Fibroblast of skin of right biceps (primary cell): ENCODE measurements around the gene RGS5.

Experiments used
- DNase-seq: peaks from one replicate; pipeline ENCODE4 v3.0.0-alpha.2; 2013

Gene RGS5

DNA sequence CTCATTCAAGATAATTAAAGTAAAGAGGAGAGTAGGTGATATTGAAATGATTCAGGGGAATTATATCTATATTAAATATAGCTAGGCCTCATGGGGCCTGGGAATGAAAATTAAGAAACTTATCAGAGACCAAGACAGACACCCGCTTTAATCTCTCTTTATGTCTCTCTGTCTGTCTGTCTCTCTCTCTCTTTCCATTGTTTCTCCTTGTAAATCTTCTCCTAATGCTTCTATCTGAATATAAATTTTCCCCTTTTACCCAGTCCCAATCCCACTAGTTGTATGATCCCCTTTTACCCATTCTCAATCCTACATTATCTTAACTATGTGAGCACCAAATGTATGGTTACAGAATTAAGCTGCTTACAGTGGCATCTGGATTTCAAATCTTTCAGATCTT is 61.2 kb downstream of the RGS5 start:
- no peak for DNase-seq

DNA sequence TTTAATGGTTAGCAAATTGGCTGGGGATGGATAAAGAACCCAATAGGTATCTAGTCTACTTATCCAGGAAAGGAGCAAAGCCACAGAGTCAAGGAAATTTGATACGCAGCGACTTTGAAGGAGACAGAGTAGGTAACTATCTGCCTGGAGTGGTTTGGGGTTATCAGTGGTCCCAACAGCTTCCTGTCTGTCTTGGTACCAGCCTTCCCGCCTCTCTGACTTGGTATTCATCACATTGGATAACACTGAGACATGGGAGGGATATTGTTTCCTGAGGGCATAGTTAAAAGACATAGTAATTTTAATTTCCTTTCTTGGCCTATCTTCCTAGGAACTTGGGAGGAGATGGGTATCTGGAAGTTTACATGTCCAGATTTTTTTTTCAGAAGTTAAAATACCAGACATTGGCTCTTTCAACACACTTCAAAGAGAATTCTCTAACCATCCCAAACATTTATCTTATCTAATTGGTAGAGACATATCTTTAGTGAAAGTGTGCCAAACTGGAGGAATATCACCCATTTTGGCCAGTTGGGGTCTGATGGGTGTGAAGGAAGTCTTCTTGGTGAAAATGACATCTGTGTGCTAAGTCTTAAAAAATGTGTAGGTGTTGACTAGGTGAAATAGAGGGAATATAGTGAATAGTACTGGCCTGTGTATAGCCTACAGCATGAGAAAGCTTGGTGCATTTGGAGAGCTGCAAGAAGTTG is 65.0 kb downstream of the RGS5 start:
- no peak for DNase-seq

DNA sequence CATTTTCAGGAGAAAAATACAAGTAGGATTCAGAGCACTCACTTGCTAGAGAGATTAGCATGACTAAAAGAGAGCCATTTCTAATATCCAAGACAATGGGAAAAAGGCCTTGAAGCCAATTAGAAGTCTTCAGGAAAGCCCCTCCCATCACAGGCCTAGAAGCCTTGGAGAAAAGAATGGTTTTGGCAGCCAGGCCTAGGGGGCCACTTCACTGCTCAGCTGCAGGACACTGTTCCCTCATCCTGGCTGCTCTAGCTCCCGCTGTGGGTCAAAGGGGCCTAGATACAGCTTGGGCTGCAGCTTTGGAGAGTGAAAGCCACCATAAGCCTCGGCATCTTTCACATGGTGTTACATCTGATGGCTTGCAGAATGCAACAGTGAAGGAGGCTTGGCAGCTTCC is 70.7 kb downstream of the RGS5 start:
- DNase-seq = no peak

DNA sequence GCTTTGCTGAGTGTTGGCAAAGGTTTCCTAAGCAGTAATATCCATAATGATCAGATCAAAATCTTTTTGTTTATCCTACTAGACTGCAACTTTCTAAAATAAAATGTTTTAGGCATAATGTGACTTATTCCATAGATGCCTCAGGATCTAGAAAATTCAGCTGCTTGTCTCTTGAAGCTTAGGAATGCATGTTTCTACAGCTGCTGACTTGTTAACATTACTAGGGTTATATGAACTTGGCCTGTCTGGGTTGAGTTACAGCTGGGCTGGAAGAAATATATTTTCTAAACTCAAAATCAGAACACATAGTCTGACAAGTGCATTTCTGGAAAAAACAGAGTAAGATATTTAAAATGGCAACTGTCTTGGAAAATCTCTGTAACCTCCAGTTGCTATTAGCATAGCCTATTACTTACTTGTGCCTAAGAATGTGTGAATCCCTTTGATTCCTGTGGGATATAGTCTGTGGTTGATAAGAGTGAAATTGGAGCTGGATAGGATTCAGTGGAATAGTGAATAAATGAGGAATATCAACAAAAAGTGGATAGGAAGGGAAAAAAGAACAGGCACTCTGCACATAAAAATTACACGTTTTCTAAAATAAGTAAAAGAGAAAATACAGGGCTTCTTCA is 72.4 kb downstream of the RGS5 start:
- DNase-seq = no peak

DNA sequence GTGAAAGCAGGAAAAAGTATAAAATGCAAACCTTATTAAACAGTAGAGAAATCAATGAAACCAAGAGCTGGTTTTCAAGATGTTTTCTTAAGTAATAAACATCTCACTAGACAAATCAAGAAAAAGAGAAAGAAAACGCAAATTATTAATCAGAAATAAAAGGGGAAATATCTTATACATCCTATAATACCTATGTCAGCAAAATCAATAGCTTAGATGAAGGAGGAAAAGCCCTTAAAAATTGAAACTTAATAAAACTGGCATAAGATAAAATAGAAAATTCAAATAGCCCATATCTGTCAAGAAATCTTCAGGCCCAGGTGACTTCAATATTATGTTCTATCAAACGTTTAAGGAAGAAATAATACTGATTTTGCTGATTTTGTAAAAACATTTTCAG is 74.4 kb downstream of the RGS5 start:
- no peak for DNase-seq

DNA sequence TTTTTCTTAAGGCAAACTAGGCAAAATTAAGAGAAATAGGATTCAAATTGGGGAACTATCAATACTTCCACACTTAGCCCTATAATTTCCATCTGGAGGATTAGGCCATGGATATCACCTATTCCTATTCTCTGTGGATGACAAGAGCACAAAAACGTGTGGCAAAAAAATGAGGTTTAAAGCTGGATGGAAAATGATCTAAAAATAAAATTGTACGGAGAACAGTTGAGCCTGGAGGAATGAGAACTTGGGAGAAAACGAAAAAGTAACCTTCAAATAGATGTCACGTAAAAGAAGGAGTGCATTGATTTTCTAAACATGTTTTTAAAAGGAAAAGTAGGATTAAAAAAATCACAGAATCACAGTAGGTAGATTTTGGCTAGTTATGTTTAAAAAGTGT is 77.9 kb downstream of the RGS5 start:
- no peak for DNase-seq

DNA sequence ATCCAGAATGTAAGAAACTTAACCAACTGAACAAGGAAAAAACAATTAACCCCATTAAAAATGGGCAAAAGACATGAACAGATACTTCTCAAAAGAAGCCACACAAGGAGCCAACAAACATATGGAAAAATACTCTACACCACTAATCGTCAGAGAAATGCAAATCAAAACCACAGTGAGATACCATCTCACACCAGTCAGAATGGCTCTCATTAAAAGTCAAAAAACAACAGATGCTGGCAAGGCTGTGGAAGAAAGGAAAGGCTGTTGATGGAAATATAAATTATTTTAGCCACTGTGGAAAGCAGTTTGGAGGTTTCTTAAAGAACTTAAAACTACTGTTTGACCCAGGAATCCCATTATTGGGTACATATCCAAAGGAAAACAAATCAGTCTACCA is 82.3 kb downstream of the RGS5 start:
- DNase-seq = peak; percentile 9

DNA sequence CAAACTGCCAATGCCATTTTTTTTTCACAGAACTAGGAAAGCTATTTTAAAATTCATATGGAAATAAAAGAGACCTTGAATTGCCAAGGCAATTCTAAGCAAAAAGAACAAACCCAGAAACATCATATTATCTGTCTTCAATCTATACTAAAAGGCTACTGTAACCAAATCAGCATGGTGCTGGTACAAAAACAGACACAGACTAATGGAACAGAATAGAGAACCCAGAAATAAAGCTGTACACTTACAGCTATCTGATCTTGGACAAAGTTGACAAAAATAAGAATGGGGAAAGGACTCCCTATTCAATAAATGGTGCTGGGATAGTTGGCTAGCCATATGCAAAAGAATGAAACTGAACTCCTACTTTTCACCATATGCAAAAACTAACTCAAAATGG is 83.0 kb downstream of the RGS5 start:
- DNase-seq = no peak

DNA sequence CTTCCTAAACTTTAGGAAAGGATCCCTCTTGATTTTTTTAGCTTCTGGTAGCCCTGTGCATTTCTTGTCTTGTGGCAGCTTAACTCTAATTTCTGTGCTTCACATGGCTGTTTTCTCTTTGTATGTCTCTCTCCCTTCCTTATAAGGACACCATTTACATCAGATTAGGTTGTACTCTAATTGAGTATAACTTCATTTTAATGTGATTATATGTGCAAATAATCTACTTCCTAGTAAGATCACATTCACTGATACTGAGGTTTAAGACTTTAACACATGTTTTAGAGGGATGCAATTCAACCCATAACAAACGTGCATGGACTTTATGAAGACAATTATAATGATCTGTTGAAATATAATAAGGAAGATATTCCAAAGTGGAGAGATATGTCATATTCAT is 86.8 kb downstream of the RGS5 start:
- DNase-seq = no peak

DNA sequence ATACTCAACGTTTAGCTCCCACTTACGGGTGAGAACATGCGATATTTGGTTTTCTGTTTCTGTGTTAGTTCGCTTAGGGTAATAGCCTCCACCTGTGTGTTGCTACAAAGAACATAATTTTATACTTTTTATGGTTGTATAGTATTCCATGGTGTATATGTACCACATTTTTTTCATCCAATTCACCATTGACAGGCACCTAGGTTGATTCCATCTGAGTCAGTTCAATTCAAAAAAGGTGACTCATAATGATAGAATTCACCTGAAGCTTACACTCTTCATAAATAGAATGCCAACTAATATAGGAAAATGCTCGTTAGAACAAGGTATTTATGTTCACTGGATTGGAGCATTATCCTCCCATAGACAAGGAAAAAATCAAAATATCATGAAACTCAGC is 95.1 kb downstream of the RGS5 start:
- DNase-seq = no peak

DNA sequence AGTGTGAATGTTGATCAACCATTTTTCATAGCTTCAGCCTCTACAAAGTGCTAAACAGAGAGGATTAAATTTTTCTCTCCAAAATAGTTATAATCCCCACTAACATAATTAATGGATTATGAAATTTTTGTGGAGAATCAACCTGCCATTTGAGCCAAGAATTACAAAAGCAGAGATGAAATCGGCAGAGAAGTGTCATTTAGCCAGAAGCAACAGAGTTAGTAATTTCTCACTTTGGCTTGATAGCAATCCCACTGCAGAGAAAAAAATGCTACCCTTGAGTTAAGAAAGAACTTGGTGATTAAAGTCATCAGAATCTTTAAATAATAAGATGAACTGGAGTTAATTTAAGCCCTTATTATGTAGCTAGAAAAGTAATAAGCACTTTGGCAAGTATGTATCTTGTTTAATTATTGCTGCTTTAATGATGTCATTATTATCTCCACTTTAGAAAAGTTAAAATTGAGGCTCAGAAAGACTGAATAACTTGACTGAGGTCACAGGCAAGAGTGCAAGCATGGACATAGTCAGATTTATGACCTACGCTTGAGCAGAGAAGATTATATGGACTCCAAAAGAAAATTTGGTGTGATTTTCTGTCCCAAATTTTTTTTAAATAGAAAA is 96.2 kb downstream of the RGS5 start:
- peak; percentile 19 for DNase-seq

DNA sequence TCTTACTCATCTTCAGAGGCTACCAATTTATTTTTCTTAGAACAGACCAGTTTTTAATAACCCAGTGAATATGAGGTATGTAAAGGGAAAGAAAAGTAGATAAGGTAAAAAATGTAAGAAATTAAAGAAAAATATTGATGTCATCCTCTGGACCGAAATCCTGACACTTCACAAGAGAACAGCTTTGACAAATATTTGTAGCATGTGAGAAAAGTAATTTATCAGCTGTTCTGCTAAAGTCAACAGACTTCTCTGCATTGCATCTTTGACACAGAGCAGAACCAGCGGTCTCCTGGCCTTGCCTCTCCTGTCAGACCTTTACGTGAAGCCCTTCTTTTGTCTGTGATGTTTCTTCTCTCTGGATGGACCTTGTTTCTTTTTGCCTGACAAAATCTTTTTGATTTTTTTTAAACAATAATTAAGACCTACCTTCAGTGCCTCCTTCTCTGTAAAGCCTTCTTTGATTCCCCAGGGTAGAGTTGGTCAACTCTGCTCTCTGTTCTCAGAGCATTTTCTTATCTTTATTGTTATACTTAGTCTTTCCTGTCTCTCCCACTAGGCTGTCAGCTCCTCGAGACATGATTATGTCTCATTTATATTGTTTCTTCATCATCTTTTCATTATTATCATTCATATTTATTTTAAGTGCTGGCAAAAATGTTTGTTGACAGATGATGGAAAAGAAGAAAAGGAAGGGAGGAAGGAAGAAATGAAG is 98.2 kb downstream of the RGS5 start:
- DNase-seq = no peak

DNA sequence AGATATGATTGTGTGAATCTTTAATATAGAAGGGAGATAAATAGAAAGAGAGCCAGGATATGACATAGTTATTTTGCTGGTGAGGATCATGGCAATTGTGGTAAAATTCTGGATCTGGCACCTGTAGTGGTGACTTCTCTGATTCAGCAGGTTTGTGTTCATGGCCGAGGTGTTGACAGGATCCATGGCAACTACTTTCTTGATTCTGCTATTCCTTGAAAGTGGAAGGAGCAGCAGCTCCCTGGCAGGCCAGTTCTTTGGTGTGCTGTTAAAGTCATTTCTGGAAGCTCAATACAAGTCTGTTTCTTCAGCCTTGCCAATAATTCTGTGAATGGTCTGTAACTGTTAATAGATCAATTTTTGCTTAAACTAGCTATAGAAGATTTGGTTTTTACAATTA is 100.1 kb downstream of the RGS5 start:
- DNase-seq = no peak

DNA sequence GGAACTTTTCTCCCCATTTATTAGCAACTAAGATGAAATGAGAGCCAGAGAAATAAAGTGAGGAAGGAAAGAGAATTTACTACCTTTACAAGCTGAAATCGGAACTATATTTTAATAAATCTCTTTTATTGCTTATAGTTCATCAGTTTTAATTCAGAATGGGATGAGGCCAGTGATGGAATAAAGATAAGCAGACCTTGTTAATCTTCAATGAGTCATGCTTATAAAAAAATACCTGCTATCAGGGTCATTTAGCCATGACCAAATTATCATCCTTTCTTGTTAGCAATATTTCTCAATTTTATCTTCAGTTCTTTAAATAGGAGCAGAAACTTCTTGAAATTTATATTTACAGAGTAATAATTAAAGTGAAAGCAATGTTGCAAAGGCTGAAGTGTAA is 107.5 kb downstream of the RGS5 start:
- DNase-seq = no peak

DNA sequence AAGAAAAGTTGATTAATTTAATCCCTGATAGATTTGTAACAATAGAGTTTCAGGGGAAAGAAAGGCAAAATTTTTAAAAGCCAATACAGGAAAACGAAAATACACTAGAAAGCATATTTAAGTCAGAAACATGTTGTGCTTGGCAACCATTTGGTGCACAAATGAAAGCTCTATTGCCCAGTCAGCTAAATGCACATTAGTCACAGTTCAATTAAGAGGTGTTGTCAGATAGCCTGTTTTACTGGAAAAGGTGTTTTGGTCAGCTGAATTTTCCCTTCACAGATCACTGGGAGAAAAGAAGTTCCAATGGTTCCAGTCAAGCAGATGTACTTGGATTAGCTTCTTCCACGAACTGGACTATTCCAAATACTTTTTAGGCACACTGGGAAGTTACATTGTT is 108.1 kb downstream of the RGS5 start:
- DNase-seq = no peak

DNA sequence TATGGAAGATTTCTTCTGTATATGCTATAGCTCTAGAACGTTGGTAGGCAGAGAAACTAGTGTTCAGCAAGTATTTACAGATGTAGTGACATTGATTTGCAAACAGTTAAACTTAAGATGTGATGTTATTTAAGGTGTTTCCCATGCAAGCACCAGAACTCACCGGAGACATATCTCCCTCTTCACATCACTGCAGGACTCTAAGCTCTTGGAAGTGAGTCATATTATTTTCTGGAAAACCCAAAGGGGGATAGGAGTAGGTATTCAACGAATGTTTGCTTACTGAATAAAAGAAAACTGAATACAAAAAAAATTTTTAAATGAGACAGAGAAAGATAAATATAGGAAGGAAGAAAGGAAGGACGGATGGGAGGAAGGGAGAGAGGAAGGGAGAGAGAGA is 108.5 kb downstream of the RGS5 start:
- peak; percentile 17 for DNase-seq

DNA sequence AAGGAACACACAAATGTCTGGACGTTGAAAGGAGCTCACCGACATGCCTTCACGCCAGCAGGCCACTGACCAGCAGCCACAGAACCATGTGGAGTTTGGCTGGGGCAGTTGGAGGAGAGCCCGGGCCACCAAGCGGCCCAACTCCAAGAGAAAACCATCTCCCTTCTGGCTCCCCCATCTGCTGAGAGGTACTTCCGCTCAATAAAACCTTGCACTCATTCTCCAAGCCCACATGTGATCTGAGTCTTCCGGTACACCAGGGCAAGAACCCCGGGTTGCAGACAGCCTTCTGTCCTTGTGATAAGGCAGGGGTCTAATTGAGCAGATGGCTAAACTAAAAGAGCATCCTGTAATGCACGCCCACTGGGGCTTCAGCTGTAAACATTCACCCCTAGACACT is 109.1 kb downstream of the RGS5 start:
- no peak for DNase-seq

DNA sequence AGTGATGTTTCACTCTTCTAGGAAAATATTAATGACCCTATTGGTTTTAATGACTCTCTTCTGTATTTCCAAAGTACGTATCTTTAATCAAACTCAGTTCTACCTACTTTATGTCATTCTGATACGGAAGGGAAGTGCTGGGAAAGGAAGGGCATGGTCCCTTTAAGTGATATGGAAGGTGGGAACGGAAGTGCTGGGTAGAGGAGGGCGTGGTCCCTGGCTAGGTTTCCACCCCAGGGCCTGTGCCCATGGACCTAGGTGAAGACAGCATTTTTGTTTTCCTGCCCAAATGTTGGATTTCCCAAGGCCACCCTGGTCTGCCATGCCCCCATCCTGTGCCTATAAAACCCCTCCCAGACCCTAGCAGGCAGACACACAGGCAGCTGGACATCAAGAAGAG is 109.5 kb downstream of the RGS5 start:
- DNase-seq = no peak
